Measurements from ENCODE around the gene MYZAP. TPM values are rescaled to one million over a fixed set of nuclear protein-coding genes. Genes with fewer than 3 reads are reported as not detected.

Gene MYZAP, protein sequence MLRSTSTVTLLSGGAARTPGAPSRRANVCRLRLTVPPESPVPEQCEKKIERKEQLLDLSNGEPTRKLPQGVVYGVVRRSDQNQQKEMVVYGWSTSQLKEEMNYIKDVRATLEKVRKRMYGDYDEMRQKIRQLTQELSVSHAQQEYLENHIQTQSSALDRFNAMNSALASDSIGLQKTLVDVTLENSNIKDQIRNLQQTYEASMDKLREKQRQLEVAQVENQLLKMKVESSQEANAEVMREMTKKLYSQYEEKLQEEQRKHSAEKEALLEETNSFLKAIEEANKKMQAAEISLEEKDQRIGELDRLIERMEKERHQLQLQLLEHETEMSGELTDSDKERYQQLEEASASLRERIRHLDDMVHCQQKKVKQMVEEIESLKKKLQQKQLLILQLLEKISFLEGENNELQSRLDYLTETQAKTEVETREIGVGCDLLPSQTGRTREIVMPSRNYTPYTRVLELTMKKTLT
- total RNA-seq: 1.2 and 2.5 TPM in 2 replicates

GRCh38 chr15:57591822-57592367 is at the start of gene MYZAP:
Gene MYZAP (plus strand): TSS chr15:57591904. CDS start chr15:57592035, 131 bp downstream.

DNA sequence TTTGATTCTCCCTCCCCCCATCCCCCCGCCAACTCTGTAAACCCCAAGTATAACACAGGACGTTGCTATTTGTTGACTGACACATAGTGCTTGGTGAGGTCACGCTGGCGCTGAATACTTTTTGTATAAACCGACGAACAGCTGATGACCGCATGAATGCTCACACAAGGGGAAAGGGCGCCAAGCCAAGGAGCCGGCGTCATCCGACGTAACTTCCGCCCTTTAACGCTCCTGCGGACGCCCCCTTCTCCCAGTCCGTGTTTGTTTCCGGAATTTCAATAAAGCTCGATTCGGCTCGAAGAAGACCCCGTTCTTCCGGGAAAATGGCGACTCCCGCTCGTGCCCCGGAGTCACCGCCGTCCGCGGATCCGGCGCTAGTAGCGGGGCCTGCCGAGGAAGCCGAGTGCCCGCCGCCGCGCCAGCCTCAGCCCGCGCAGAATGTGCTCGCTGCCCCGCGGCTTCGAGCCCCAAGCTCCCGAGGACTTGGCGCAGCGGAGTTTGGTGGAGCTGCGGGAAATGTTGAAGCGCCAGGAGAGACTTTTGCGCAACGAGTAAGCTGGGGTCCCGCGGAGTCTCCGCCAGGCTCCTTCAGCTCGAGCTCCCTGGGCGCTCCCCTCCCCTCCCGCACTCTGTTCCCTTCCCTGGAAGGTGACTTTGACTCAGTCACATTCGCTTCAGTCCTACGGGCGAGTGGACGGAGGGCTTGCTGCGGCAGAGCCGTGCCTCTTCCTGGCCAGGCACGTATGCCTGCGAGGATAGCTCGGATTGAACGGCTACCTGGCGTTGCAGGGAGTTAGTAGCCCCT is 114.9 kb downstream of the MYZAP start, which contains the start of gene POLR2M:
TSS of gene POLR2M (plus strand) at position 310 of the 805 bp plus-strand sequence. CDS start at position 439, 129 bp downstream.

Other genes with a start within 250 kb of the MYZAP start
- gene CGNL1, start 215.4 kb upstream of the MYZAP start, total RNA-seq: under 0.01 and 0.33 TPM in 2 replicates
- 372 and 519 TPM in 2 replicates for gene POLR2M, start 114.8 kb downstream of the MYZAP start, total RNA-seq